ENCODE measurements around the gene OR52R1. TPM values are rescaled to one million over a fixed set of nuclear protein-coding genes. Genes with fewer than 3 reads are reported as not detected.

The OR52R1 gene
- total RNA-seq (2021), result not detected in 2 replicates
- Bru-seq, nascent RNA, result not detected
- BruChase-seq, experiment 1, labeled RNA remaining after a 2-hour chase, result not detected
- not detected for BruChase-seq, experiment 2, labeled RNA remaining after a 6-hour chase
- long read RNA-seq, result 0 reads

GRCh38 chr11:4804280-4804679, at the start of gene OR52R1:
OR52R1 (minus strand) TSS chr11:4804380; CDS start chr11:4804380, 0 bp downstream.
- no peaks in the 10 kb centered on the region for H3K79me2 ChIP-seq (ENCODE audit: low read depth)
- H3K9me3 ChIP-seq (ENCODE audit: insufficient read depth, low read depth), result no peaks in the 10 kb centered on the region
- no peak within 1 kb of the TSS for H2AFZ ChIP-seq
- no peaks in the 10 kb centered on the region for H3F3A ChIP-seq (ENCODE audit: insufficient read depth, low read depth)
- TF ChIP-seq EZH2 (IDR thresholded peaks at IDR 0.05; ENCODE audit: low read depth), result no peak
- TF ChIP-seq, protein P1, sequence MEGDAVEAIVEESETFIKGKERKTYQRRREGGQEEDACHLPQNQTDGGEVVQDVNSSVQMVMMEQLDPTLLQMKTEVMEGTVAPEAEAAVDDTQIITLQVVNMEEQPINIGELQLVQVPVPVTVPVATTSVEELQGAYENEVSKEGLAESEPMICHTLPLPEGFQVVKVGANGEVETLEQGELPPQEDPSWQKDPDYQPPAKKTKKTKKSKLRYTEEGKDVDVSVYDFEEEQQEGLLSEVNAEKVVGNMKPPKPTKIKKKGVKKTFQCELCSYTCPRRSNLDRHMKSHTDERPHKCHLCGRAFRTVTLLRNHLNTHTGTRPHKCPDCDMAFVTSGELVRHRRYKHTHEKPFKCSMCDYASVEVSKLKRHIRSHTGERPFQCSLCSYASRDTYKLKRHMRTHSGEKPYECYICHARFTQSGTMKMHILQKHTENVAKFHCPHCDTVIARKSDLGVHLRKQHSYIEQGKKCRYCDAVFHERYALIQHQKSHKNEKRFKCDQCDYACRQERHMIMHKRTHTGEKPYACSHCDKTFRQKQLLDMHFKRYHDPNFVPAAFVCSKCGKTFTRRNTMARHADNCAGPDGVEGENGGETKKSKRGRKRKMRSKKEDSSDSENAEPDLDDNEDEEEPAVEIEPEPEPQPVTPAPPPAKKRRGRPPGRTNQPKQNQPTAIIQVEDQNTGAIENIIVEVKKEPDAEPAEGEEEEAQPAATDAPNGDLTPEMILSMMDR (conservative IDR thresholded peaks at IDR 0.05), result no peak
- H3K4me2 ChIP-seq, result no peak within 1 kb of the TSS
- intact Hi-C loops (cut with micrococcal nuclease; ENCODE audit: unreplicated experiment), result no loop called here
- no peaks in the 10 kb centered on the region for H3K27me3 ChIP-seq (ENCODE audit: insufficient read depth, low read depth)
- no peak within 1 kb of the TSS for H3K27ac ChIP-seq
- H3K9me2 ChIP-seq (ENCODE audit: insufficient read depth), result no peaks in the 10 kb centered on the region
- H3K4me3 ChIP-seq, result no peak within 1 kb of the TSS
- BruUV-seq (replicated peaks), result no TSS peak
- H3K36me3 ChIP-seq (ENCODE audit: low read depth), result no peaks in the 10 kb centered on the region
- H4K20me1 ChIP-seq (ENCODE audit: insufficient read depth), result no peaks in the 10 kb centered on the region
- no peaks in the 10 kb centered on the region for H3K4me1 ChIP-seq (replicated peaks; ENCODE audit: insufficient read depth)
- ChIA-PET POLR2A (ENCODE audit: unreplicated experiment) (no interaction called here), CTCF (no interaction called here)
- no peak for DNase-seq

DNA sequence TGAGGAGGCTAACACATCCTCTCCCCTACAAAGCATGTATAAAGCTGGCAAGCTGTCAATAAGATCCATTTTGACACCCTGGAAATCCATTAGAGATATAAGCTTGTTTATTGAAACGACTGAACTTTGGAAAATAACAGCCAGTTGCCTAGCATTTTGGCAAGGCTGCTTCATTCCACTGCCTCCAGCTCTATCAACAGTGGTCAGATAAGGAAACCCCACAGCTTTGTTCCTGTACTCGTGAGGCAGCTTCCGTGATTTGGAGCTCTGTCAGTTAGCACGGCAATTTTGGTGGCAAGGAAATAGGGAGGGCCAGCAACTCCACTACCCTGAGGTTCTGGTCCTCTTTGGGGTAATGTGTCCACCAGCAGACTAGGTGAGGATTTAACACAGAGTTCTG, 46.9 kb upstream of the OR52R1 start:
- ChIA-PET POLR2A (ENCODE audit: unreplicated experiment) (no interaction called here), CTCF (no interaction called here)
- H2AFZ ChIP-seq, result no peak overlapping the region
- H3K9me2 ChIP-seq (ENCODE audit: insufficient read depth), result no peaks in the 10 kb centered on the region
- no peaks in the 10 kb centered on the region for H3K9me3 ChIP-seq (ENCODE audit: insufficient read depth, low read depth)
- no peaks in the 10 kb centered on the region for H3K4me1 ChIP-seq (replicated peaks; ENCODE audit: insufficient read depth)
- no peak overlapping the region for H3K4me2 ChIP-seq
- no peaks in the 10 kb centered on the region for H4K20me1 ChIP-seq (ENCODE audit: insufficient read depth)
- no peak overlapping the region for H3K27ac ChIP-seq
- H3K4me3 ChIP-seq, result no peak overlapping the region
- no peak for DNase-seq
- no peaks in the 10 kb centered on the region for H3K36me3 ChIP-seq (ENCODE audit: low read depth)
- H3K27me3 ChIP-seq (ENCODE audit: insufficient read depth, low read depth), result no peaks in the 10 kb centered on the region
- no peaks in the 10 kb centered on the region for H3F3A ChIP-seq (ENCODE audit: insufficient read depth, low read depth)
- H3K79me2 ChIP-seq (ENCODE audit: low read depth), result no peaks in the 10 kb centered on the region
- BruUV-seq (replicated peaks), result no TSS peak
- intact Hi-C loops (cut with micrococcal nuclease; ENCODE audit: unreplicated experiment), result no loop called here
- TF ChIP-seq EZH2 (IDR thresholded peaks at IDR 0.05; ENCODE audit: low read depth), result no peak
- TF ChIP-seq, protein P1 (conservative IDR thresholded peaks at IDR 0.05), result no peak

DNA sequence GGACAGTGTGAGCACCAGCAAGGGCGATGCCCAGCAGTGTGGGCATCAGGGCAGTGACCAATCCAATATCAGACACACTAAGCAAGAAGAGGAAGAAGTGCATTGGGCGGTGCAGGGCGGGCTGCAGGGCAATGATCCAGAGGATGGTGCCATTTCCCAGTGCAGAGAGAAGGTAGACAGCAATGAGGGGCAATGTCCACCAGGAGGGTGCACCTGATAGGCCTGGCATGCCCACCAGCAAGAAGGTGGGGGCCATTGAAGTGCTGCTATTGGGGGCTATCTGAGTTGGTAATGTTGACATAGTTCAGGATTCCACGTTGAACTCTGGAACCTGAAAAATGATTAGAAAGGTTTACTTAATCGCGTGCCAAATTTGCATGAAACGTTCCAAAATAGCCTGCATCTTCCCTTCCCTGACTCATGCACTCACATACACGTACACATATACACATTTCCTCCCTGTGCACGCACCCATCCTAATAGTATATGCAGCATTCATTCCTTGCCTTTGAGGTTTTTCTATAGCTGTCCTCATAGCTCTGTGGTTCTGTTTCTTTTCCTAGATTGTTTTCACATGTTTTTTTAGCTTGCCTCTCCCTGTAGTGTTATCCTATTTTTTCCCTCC, 44.8 kb upstream of the OR52R1 start, which contains the start of gene OR51S1:
Gene OR51S1 (minus strand): TSS at position 301 of the 625 bp plus-strand sequence. CDS start 0 bp downstream, at position 301.
- Histone ChIP-seq H2AFZ (no peak within 1 kb of the TSS), H3K79me2 (ENCODE audit: low read depth) (no peaks in the 10 kb centered on the region), H3K36me3 (ENCODE audit: low read depth) (no peaks in the 10 kb centered on the region), H3K27me3 (ENCODE audit: insufficient read depth, low read depth) (no peaks in the 10 kb centered on the region), H3K4me1 (replicated peaks; ENCODE audit: insufficient read depth) (no peaks in the 10 kb centered on the region), H3K4me3 (no peak within 1 kb of the TSS), H3K9me3 (ENCODE audit: insufficient read depth, low read depth) (no peaks in the 10 kb centered on the region), H3K27ac (no peak within 1 kb of the TSS), H3K9me2 (ENCODE audit: insufficient read depth) (no peaks in the 10 kb centered on the region), H4K20me1 (ENCODE audit: insufficient read depth) (no peaks in the 10 kb centered on the region), H3K4me2 (no peak within 1 kb of the TSS), H3F3A (ENCODE audit: insufficient read depth, low read depth) (no peaks in the 10 kb centered on the region)
- CTCF ChIA-PET, result no interaction called here
- intact Hi-C loops (cut with micrococcal nuclease; ENCODE audit: unreplicated experiment), result no loop called here
- TF ChIP-seq, protein P1 (conservative IDR thresholded peaks at IDR 0.05), result no peak
- no peak for TF ChIP-seq EZH2 (IDR thresholded peaks at IDR 0.05; ENCODE audit: low read depth)
- POLR2A ChIA-PET (ENCODE audit: unreplicated experiment), result no interaction called here
- no TSS peak for BruUV-seq (replicated peaks)
- DNase-seq, result no peak
